ENCODE data around the gene RNASE8. TPM values are rescaled to one million over a fixed set of nuclear protein-coding genes. Genes with fewer than 3 reads are reported as not detected.

Gene RNASE8
- total RNA-seq, 1 experiment from 2014 or later: not detected

DNA sequence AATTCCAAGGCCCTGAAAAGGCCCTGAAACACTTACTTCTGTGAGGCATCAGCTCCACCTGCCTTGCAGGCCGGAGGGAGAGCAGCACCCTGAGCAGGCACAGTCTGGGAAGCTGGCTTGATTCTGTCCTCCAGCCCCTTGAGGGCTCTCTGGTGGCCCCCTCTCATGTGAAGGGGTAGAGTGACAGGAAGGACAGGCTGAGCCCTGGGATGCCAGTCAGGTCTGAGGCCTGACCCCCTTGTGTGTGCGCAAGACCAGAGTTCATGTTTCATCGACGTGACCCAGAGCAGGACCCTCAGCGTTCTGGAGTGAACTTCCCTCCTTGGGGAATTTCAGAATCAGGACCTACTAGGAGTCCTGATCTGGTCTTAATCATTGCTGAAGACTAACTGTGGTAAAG, 1.3 kb downstream of the RNASE8 start:
- Mint-ChIP-seq H3K4me1 (ENCODE audit: insufficient read depth, unreplicated experiment) (peaks cover 5% of the 10 kb centered on the region), H3K27ac (ENCODE audit: low read depth, unreplicated experiment) (no peak overlapping the region), H3K9me3 (ENCODE audit: unreplicated experiment) (no peaks in the 10 kb centered on the region), H3K27me3 (ENCODE audit: insufficient read depth, unreplicated experiment) (no peaks in the 10 kb centered on the region), H3K36me3 (ENCODE audit: insufficient read depth, unreplicated experiment) (no peaks in the 10 kb centered on the region), H3K4me3 (ENCODE audit: unreplicated experiment) (no peak overlapping the region)
- DNase-seq (ENCODE audit: unreplicated experiment): no peak
- no TSS peak for BruUV-seq (replicated peaks)
- TF ChIP-seq, protein P1, sequence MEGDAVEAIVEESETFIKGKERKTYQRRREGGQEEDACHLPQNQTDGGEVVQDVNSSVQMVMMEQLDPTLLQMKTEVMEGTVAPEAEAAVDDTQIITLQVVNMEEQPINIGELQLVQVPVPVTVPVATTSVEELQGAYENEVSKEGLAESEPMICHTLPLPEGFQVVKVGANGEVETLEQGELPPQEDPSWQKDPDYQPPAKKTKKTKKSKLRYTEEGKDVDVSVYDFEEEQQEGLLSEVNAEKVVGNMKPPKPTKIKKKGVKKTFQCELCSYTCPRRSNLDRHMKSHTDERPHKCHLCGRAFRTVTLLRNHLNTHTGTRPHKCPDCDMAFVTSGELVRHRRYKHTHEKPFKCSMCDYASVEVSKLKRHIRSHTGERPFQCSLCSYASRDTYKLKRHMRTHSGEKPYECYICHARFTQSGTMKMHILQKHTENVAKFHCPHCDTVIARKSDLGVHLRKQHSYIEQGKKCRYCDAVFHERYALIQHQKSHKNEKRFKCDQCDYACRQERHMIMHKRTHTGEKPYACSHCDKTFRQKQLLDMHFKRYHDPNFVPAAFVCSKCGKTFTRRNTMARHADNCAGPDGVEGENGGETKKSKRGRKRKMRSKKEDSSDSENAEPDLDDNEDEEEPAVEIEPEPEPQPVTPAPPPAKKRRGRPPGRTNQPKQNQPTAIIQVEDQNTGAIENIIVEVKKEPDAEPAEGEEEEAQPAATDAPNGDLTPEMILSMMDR (IDR thresholded peaks at IDR 0.05; ENCODE audit: unreplicated experiment): no peak
- intact Hi-C loops (cut with micrococcal nuclease): no loop called here
- POLR2A ChIA-PET: interaction anchor here (0.6 kb wide), 1 partner anchor 8 kb away, joined by 5 read pairs; no protein-coding TSS in a partner anchor
- CTCF ChIA-PET: interaction anchor here (0.6 to 1.1 kb wide), 2 partner anchors 9 to 368 kb away, joined by 3 to 4 read pairs; no protein-coding TSS in a partner anchor

DNA sequence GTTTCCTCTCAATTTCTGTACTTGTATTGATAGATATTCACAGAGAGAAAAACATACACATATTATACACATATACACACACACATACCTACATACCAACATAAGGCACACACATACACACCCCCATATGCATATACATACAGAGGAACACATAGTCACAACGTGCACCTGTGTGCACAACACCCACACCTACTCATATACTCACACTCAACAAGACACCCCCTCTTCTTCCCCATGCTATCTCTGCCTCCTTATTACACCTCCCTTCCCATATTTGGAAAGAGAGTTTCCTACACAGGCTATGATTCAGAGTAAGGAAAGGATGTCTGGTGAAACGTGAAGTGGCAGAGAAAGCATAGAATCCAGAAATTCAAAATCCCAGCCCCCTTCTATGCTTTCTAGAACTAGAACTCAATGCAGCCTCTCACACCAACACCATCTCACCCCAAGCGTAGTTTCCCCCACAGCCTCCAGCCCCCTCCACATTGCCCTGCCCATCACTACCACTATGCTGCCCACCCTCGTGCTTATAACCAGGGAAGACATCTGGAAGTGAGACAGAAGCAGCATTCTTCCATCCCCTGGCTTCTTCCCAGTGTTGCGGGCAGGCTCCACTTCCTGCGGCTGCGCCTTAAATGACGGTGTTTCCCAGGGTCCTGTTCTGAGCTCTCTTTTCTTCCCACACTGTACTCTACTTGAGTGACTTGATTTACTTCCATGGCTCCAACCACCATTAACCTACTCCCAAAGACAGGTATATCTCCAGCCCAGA, 2.4 kb downstream of the RNASE8 start:
- no peak overlapping the region for H3K4me3 Mint-ChIP-seq (ENCODE audit: unreplicated experiment)
- no peaks in the 10 kb centered on the region for H3K36me3 Mint-ChIP-seq (ENCODE audit: insufficient read depth, unreplicated experiment)
- DNase-seq (ENCODE audit: unreplicated experiment): no peak
- no TSS peak for BruUV-seq (replicated peaks)
- no peak overlapping the region for H3K27ac Mint-ChIP-seq (ENCODE audit: low read depth, unreplicated experiment)
- ChIA-PET POLR2A (no interaction called here), CTCF (interaction anchor here (0.8 to 4.6 kb wide), 2 partner anchors 33 to 45 kb away, joined by 6 to 39 read pairs; no protein-coding TSS in a partner anchor)
- H3K4me1 Mint-ChIP-seq (ENCODE audit: insufficient read depth, unreplicated experiment): peaks cover 5% of the 10 kb centered on the region
- H3K27me3 Mint-ChIP-seq (ENCODE audit: insufficient read depth, unreplicated experiment): peaks cover under 1% of the 10 kb centered on the region
- H3K9me3 Mint-ChIP-seq (ENCODE audit: unreplicated experiment): no peaks in the 10 kb centered on the region
- intact Hi-C loops (cut with micrococcal nuclease): loop anchor here (10.0 kb wide), 1 partner anchor 75 kb away; no protein-coding TSS in a partner anchor
- TF ChIP-seq, protein P1 (IDR thresholded peaks at IDR 0.05; ENCODE audit: unreplicated experiment): no peak

DNA sequence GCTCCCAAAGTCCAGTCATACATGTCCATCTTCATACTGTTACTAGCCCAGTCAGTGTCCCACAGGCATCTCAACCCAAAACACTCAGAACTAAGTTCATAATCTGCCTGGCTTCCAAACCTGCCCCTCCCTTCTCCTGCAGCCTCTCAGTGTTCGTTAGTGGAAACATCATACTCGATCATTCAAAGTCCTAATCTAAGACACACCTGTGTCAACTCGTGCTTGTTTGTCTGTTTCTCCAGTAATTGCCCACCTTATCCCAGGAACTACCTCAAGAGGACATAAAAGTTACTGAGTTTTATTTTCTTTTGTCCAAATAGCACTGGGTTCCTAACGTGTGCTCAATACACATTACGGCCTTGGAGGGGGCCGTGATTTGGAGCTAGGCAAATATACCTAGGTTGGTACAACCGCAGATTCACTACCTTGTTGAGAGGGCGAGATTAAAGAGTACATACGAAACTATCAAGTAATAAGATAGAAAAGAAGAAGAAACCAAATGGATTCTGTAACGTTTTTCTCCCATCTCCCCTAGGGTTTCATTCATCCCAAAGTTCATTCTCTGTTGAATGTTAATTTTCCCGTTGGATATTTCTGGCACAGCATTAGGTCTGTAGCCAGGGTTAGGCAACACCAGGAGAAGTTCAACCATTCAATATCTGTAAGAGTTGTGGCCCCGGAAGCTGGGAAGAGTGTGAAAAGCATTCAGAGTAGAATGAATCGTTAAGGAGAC, 3.2 kb downstream of the RNASE8 start:
- TF ChIP-seq, protein P1 (IDR thresholded peaks at IDR 0.05; ENCODE audit: unreplicated experiment): no peak
- ChIA-PET CTCF (interaction anchor here (0.8 to 4.6 kb wide), 2 partner anchors 32 to 44 kb away, joined by 6 to 39 read pairs; no protein-coding TSS in a partner anchor), POLR2A (no interaction called here)
- no peak for DNase-seq (ENCODE audit: unreplicated experiment)
- peaks cover 8% of the 10 kb centered on the region for H3K27me3 Mint-ChIP-seq (ENCODE audit: insufficient read depth, unreplicated experiment)
- BruUV-seq (replicated peaks): no TSS peak
- no peak overlapping the region for H3K27ac Mint-ChIP-seq (ENCODE audit: low read depth, unreplicated experiment)
- intact Hi-C loops (cut with micrococcal nuclease): loop anchor here (10.0 kb wide), 1 partner anchor 74 kb away; no protein-coding TSS in a partner anchor
- no peak overlapping the region for H3K4me3 Mint-ChIP-seq (ENCODE audit: unreplicated experiment)
- no peaks in the 10 kb centered on the region for H3K9me3 Mint-ChIP-seq (ENCODE audit: unreplicated experiment)
- H3K4me1 Mint-ChIP-seq (ENCODE audit: insufficient read depth, unreplicated experiment): peaks cover 5% of the 10 kb centered on the region
- no peaks in the 10 kb centered on the region for H3K36me3 Mint-ChIP-seq (ENCODE audit: insufficient read depth, unreplicated experiment)

GRCh38 chr14:21061347-21061668, 3.7 kb downstream of the RNASE8 start:
- H3K36me3 Mint-ChIP-seq (ENCODE audit: insufficient read depth, unreplicated experiment): no peaks in the 10 kb centered on the region

More at GRCh38 chr14:21061347-21061668, 3.7 kb downstream of the RNASE8 start:
- CTCF ChIA-PET: interaction anchor here (1.3 to 4.6 kb wide), 4 partner anchors 13 to 46 kb away, joined by 6 to 39 read pairs (median 11); no protein-coding TSS in a partner anchor
- H3K27me3 Mint-ChIP-seq (ENCODE audit: insufficient read depth, unreplicated experiment): peaks cover 11% of the 10 kb centered on the region
- H3K9me3 Mint-ChIP-seq (ENCODE audit: unreplicated experiment): no peaks in the 10 kb centered on the region
- TF ChIP-seq, protein P1 (IDR thresholded peaks at IDR 0.05; ENCODE audit: unreplicated experiment): no peak
- DNase-seq (ENCODE audit: unreplicated experiment): no peak
- POLR2A ChIA-PET: interaction anchor here (0.7 kb wide), 1 partner anchor 11 kb away, joined by 4 read pairs; no protein-coding TSS in a partner anchor
- no TSS peak for BruUV-seq (replicated peaks)
- H3K27ac Mint-ChIP-seq (ENCODE audit: low read depth, unreplicated experiment): no peak overlapping the region
- intact Hi-C loops (cut with micrococcal nuclease): loop anchor here (10.0 kb wide), 1 partner anchor 73 kb away; no protein-coding TSS in a partner anchor
- H3K4me1 Mint-ChIP-seq (ENCODE audit: insufficient read depth, unreplicated experiment): peaks cover 5% of the 10 kb centered on the region
- no peak overlapping the region for H3K4me3 Mint-ChIP-seq (ENCODE audit: unreplicated experiment)

All from MCF 10A (cell line).